ENCODE data around the gene PLCB1.

Gene PLCB1

DNA sequence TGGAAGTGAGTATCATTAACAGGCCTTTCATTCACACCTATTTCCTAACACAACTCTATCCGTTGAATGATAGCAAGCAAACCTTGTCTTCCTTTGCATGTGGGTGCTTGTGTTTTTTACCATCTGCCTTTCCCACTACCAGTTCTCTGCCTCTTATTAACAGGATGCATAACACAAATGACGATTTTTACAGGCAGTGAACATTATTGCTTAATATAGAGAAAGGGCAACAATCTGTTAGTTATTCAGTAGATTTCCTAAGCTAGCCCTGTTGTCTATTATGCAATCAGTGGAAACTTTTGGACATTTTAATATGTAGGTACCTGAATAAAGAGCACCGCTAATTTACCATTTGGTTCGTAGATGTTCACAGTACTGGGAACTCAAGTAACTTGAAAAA, 588.0 kb downstream of the PLCB1 start:
- DNase-seq (ENCODE audit: low read depth): no peak

DNA sequence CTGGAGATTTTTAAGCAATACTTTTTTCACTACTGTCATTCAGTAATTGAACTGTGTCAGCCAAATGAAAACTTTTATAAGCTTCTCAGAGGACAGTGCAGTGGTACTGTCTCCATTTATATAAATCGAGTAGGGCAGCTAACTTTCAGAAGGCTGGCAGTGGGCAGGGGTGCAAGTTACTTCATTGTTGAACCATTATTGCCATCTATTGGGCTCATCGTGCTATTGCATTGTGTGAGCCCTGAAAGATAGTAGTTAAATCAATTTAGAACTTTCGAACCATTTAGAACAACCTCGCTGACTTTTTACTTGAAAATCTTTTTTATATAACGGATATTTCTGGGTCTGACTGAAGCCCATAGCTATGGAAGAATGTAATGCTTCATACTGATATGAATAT, 589.0 kb downstream of the PLCB1 start:
- DNase-seq (ENCODE audit: low read depth): no peak

DNA sequence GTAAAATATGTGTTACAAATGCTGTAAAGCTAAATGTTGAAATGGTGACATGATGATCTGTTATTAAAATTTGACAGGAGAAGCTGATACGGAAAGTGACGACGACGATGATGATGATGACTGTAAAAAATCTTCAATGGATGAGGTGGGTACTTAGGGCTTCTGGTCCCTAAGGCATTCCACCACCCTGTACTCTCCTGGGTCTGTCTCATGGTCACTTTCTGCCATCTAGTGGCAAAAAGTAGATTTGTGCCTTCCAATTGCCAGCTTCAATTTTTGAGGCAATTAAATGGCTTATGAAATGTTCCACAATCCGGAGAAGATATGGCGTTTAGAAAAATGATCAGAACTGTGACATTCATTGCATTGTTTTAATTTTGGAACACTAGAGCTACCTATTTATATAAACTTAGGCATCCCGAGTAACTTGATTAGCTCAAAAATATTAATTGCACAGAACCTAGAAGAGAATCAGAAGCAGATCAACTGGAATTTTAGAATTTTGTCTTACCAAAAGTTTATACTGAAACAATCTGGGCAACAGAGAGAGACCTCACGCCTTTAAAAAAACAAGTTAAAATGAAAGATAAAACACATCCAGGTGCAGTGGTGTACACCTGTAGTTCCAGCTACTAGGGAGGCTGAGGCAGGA, 590.3 kb downstream of the PLCB1 start:
- DNase-seq (ENCODE audit: low read depth): peak; percentile 50

DNA sequence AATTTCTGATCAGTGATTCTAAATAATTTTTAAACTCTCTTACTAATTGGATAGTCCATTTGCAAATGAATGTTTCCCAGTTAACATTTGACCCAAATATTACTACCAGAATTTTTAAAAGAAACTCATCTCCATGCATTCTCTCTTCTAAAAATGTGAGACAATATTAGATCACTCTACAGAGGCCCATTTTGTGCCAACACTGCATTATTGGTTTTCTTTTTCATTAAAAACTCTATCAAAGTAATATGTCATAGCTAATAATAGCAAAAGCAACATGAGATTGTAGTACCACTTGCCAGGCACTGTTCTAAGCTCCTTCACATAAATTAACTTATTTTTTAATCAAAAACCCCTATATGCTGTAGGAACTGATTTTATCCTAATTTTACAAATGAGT, 591.2 kb downstream of the PLCB1 start:
- no peak for DNase-seq (ENCODE audit: low read depth)

DNA sequence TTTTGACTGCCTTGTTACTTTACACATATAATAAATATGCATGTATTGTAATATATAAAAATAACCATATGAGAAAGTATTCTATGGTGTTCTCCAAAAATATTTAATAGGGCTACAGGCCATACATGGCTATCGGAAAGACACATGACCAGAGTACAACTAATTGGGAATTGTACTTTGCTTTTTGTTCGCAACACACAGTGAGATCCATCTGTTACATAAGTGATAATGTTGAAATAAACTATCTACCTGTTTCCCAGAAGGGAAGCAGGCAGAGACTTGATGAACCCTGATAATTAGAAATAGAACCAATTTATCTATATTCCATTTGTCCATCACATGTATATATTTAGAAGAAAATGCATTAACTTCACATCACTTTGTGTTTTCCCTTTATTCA, 592.8 kb downstream of the PLCB1 start:
- DNase-seq (ENCODE audit: low read depth): no peak

DNA sequence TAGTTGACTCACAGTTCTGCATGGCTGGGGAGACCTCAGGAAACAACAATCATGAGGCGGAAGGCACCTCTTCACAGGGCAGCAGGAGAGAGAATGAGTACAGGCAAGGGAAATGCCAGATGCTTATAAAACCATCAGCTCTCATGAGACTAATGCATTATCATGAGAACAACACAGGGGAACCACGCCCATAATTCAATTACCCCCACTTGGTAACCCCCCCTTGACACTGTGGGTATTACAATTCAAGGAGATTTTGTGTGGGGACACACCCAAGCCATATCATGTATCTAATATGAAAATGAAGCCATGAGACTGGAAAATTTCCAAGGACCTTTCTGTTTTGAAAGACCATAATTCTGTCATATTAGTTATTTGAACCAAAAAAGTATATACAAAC, 594.4 kb downstream of the PLCB1 start:
- no peak for DNase-seq (ENCODE audit: low read depth)

DNA sequence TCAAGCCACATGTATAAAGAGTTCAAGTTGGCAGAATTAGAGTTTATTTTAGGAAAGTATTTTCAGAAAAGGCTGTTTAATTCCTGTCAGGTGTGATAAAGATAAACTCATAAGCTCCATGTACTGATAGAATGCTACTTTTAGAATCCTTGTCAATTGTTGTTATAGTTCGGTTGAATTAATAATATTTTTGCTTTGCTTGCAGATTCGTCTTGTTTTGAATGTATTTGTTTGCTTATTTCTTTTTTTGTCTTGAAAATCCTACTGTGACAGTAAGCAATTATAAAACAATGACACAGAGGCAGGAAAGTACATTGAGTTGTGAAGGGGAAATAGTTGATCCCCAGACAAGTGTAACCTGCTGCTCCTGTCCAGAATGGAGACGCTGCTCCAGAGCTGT, 602.9 kb downstream of the PLCB1 start:
- DNase-seq (ENCODE audit: low read depth): no peak

DNA sequence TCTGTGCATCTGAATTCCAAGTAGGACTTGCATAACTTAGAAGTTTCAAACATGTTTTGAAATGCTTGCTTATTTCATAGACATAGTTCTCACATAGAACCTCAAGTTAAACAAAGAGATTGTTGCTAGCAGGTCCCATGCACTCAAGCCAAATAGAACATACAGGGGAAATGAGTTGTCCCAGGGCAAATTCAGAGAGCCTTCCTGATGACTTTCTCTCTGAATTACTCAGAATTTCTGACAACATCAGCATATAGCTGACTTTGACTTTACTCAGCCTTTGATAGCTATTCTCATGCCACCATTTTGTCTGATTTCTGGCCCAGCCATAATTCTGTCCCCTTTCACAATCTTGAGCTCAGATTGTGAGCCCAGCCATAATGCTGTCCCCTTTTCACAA, 603.6 kb downstream of the PLCB1 start:
- no peak for DNase-seq (ENCODE audit: low read depth)

DNA sequence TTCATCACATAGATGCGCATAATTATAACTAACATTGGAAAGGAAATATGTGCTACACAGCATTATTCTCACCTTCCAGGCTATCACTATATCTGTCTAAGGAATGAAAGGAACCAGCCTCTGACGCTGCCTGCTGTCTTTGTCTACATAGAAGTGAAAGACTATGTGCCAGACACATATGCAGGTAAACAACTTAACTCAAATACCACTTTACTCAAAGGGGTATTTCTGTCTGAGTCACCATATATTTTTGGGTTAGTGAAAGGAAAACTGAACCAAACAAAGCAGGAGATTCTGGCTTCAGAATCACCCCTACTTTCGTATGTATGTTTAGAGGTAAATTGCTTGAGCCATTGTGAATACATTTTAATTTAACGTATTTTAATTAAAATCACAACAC, 608.2 kb downstream of the PLCB1 start:
- no peak for DNase-seq (ENCODE audit: low read depth)

DNA sequence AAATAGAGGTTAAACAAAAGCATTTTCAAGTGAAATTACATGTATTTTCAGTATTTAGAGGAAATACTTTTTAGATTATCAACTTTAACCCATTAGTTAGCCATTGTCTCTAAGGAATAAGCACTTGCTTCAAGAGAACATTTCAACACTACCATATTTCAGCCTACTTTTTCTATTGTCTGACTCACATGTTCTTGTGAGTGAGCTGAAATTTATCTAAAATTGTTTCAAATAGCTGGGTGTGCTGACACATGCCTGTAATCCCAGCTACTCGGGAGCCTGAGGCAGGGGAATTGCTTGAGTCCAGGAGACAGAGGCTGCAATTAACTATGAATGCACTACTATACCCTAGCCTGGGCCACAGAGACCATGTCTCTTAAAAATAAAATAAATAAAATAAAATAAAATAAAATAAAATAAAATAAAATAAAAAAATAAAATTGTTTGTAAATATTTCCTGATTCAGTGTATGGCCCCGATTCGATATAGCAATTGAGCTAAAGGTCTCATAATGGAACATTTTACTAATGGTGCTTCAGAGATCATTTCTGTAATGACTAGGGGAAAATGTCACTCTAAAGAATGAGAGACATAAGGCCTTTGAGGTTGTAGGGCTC, 612.3 kb downstream of the PLCB1 start:
- DNase-seq (ENCODE audit: low read depth): no peak

DNA sequence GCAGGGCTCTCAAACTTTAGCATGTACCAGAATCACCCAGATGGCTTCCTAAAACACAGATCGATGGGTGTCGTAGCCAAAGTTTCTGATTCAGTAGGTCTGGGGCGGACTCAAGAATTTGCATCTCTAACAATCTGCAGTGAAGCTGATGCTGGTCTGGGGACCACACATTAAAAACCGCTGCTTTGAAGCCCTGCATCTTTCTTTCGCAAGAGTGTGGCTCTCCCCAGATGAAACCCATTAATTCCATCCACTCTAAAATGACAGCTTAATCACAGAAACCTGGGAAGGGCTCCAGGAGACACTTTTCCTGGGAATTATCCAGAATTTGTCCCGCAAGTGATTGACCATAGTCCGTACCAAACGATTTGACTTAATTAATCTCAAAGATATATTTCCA, 617.0 kb downstream of the PLCB1 start:
- DNase-seq (ENCODE audit: low read depth): no peak

DNA sequence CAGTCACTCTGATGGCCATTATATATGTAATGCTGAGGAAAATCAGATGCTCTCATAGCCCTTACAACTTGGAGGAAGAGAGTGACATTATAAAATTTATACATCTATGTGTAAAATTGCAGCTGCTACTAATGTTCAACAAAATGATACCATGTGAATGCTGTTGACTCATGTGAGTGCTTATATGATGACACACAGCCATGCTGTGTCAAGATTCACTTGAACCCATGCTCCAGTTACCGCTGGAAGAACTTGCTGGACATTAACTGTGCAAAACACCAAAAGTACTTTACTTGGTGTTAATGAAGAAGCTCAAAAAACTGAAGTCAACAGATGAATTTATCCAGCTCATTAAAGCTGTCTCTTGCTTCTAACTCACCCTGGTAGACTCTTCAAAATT, 617.9 kb downstream of the PLCB1 start:
- DNase-seq (ENCODE audit: low read depth): no peak

DNA sequence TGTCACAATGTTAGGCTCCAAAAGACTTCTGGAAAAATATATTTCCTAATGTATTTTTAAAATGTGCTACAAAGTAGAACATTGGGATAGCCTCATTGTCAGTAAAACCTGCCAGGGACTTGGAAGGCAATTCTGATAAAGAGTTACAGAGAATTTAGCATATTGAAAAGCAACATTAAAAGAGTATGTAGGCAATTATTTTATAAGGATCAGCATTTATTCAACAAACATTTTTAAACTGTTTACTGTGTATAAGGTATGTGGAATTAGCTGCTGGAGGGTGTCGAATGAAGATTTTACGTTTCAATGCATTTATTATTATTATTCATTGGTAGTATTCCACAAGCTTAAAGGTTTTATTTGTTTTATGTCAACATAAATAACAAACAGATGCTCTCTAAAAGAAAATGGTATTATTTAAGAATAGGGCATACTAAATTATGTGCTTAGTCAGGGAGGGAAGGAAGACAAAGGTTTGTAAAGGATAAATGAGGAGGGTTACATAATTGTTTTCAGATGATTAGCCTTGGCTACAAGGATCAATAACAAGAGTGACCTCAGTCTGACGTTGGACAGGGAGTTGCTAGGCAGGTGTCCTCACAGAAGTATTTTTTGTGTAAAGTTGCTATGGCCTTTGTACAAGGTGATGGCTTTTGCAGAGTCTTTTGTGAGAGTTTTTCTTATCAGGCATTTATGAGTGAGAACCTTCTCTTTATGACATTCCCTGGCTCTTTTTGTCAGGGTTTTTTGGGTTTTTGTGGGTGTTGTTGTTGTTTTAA, 623.5 kb downstream of the PLCB1 start:
- no peak for DNase-seq (ENCODE audit: low read depth)

DNA sequence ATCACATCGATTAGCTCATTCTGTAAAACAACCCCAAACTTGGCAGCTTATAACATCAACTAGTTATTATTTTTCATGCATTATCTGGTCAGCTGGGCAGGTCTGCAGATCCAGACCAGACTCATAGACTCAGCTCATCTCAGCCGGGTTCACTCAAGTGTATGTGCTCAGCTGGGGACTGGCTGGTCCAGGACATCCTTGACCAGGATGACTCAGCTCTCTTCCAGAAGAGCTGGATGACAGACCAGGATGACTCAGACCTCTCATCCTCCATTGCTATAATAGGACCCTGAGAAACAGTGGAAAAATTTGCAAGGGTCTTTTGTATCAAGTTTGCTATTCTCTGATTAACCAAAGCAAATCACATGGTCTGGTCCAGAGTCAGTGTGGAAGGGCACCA, 624.3 kb downstream of the PLCB1 start:
- no peak for DNase-seq (ENCODE audit: low read depth)

DNA sequence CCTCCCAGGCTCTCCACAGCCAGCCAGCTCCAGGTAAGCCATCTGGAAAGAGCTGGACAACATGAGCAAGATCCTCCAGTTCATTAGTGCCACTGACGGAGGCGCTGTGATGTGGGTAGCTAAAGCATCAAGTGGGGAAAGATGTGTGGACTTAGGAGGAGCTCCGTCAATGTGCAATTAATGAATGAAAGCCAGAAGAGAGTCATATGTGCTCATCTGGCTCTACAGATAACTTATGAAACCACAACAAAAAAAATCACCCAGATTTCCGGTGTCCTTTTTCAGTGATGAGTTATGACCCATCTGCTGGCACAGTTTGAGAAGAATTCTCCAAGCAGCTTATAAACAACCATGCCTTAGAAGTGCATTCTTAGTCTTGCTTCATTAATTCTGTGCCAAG, 625.1 kb downstream of the PLCB1 start:
- DNase-seq (ENCODE audit: low read depth): no peak

DNA sequence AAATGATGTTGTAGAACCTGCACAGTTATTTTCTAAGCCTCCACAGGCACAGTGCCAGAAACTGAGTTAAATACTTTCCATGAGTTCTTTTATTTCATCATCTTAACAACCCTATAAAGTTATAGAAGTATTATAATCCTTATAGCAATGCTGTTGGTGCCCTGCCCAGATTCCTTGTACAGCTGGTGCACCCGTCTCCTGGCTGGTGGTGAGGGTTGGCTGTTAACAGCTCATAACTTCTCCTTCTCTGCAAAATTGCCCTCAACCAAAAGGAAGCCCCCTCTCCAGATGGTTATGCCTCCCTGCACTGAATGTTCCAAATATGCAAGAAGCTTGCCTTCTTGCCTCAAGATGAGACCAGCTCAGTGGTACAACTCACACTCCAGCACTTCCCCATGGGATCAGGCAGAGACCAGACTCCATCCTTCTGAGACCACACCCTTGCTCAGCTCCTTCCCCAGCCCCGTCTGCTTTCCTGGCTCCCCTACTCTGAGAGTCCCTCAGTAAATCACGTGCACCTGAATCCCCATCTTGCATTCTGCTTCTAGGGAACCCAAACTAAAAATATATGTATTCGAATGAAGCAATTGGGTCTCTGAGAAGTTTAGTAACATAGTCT, 632.4 kb downstream of the PLCB1 start:
- no peak for DNase-seq (ENCODE audit: low read depth)

DNA sequence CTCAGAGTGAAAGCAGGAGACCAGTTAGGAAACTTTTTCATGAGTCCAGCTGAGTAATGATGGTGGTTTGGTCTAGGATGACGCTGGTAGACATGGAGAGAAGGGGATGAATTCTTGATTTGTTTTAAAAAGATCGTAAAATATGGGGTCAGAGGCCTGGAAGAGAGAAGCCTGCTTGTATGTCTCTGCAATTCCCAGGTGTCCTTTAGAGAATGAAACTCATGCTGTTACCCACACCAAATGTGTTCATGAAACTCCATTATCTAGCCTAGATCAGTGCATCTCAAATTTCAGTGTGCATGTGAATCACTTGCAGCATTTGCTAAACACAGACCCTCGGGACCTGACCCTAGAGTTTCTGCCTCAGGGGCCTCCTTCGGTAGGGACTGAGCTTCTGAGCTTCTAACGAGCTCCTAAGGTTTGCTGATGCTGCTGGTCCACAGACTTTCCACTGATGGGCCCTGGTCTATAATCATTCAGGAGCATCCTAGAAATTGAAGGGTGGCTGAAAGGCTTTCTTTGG, 634.9 kb downstream of the PLCB1 start:
- no peak for DNase-seq (ENCODE audit: low read depth)

DNA sequence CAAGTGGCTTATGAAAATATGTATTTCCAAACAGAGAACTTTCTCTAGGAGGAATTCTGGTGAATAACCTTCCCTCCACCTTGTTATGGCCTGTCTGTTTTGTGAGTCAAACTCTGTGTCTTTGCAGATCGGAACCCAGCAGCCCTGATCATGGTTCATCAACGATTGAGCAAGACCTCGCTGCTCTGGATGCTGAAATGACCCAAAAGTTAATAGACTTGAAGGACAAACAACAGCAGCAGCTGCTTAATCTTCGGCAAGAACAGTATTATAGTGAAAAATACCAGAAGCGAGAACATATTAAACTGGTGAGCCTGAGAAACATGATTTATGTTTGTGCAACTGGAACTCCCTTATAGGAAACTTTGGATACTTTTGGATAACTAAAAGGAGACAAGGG, 642.3 kb downstream of the PLCB1 start:
- DNase-seq (ENCODE audit: low read depth): no peak

DNA sequence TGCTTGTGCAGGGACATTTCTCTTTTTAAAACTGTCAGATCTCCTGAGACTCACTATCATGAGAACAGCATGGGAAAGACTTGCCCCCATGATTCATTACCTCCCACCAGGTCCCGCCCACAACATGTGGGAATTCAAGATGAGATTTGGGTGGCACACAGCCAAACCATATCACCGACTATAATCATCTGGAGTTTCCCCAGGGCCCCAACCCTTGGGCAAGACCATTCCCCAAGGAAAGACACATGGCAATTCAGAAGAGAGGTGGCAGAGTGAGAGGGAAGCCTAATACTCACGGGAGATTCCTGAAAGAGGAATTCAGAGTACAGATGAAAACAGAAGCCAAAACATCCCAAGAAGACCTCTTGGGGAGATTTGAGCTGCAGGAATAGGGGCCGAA, 645.8 kb downstream of the PLCB1 start:
- DNase-seq (ENCODE audit: low read depth): no peak

DNA sequence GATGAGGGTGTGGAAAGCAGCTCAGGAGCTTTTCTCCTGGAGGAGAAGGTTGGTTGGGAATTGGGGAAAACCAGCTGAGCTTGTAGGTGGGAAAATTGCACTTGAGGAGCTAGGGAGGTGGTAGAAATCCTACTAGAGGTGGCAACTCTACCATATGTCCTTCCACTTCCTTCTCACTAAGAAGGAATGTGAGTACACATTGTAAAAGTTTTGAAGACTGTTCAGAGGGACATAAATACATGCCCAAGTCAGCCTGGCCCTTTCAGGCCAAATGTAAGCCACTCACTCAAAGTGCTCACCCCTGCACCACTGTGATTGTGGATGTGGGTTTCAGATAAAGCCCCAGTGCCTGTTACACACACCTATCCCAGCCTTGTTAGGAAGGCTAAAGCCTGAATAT, 646.3 kb downstream of the PLCB1 start:
- no peak for DNase-seq (ENCODE audit: low read depth)

DNA sequence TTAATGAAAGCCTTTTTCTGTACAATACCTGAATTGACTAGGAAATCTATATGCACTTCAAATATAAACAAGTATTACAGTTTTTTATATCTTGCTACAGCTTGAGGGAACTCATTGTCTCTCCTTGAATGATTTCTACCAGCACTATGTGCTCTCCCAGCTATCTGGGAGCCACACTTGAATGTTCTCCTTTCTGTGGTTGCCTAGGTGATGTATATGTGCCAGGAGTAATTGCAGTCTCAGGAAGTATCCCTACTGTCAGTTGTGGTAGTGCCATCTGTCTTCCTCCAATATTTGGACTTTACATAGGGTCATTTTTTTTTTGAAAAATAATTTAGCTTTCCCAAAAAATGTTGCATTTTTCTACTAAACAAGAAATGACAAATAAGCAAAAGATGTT, 648.8 kb downstream of the PLCB1 start:
- peak; percentile 18 for DNase-seq (ENCODE audit: low read depth)

DNA sequence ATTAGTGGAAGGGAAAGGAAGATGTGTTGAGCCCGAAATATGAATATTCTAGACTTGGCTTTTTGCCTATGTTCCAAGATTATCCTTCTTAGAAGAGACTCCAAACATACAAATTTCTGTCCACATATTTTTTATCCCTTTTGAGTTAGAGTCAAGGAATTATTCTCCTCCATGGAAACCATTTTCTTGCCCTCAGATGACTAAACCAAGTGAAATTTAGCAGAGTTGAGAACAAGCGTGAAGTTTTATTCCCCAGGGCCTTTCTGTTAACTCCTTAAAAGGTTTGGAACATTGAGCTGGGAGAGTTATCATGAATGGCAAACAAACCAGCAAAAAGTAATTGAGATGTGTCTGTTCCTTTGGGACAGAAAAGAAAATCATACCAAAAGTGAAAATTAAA, 650.7 kb downstream of the PLCB1 start:
- DNase-seq (ENCODE audit: low read depth): no peak

DNA sequence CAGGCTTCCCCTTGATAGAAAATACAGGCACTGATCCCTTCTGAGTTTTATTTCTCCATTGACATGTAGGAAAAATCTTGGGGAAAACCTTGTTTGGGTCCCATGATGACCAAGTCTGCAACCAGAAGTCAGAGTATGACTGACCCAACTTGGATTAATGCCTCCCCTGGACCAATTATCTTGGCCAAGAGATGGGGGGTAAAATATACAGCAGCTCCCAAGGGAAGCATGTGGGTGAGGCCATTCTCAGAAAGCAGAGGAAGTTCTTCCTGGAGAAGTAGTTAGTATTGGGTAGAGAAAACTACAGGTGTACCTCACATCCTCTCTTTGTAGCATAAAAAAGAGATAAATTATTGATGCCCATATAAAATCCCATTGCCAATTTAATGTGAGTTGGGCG, 651.7 kb downstream of the PLCB1 start:
- no peak for DNase-seq (ENCODE audit: low read depth)

All from CMK (cell line).